Lung (tissue), 12 donors: ENCODE results near the gene SOX10. TPM values are rescaled to one million over a fixed set of nuclear protein-coding genes. Genes with fewer than 3 reads are reported as not detected.

ENCODE experiments used
- ATAC-seq: fragments of 200-7000 bp; cut with Tn5 transposase; one replicate; pipeline ENCODE4 v1.9.1; 2020; ENCODE audit warnings: moderate number of reproducible peaks; ENCODE audit not compliant: insufficient read depth, low FRiP score
- DNase-seq, 3 donors: peaks; one replicate each; pipeline ENCODE4 v3.0.0-alpha.2; 2013 to 2017
- H3K27ac ChIP-seq, 2 donors: one replicate each; pipeline ENCODE4 v1.5.1; 2013; ENCODE audit warnings: mild to moderate bottlenecking in 2 of 2, moderate library complexity in 2 of 2, control low read depth in 1 of 2, inconsistent platforms in 1 of 2, low read depth in 1 of 2, low read length in 1 of 2
- H3K27me3 ChIP-seq, 3 donors: one replicate each; pipeline ENCODE4 v1.5.1; 2013; ENCODE audit warnings: low read length in 2 of 3; ENCODE audit not compliant: control insufficient read depth in 3 of 3, insufficient read depth in 3 of 3
- H3K36me3 ChIP-seq, 4 donors: one replicate each; pipeline ENCODE4 v1.5.1; 2013; ENCODE audit warnings: low read length in 4 of 4, mild to moderate bottlenecking in 1 of 4, moderate library complexity in 1 of 4; ENCODE audit not compliant: control insufficient read depth in 4 of 4, insufficient read depth in 4 of 4
- H3K4me1 ChIP-seq, 5 donors: one replicate each; pipeline ENCODE4 v1.5.1; 2013; ENCODE audit warnings: low read length in 5 of 5, mild to moderate bottlenecking in 2 of 5, moderate library complexity in 1 of 5; ENCODE audit not compliant: control insufficient read depth in 5 of 5, insufficient read depth in 5 of 5
- H3K4me3 ChIP-seq: one replicate; pipeline ENCODE4 v1.5.1; 2013; ENCODE audit warnings: mild to moderate bottlenecking, control low read depth, moderate library complexity
- H3K9ac ChIP-seq, 2 donors: one replicate each; pipeline ENCODE4 v1.5.1; 2013; ENCODE audit warnings: low read length in 2 of 2, control low read depth in 1 of 2; ENCODE audit not compliant: insufficient read depth in 1 of 2
- H3K9me3 ChIP-seq, 4 donors: one replicate each; pipeline ENCODE4 v1.5.1; 2013; ENCODE audit warnings: low read length in 3 of 4, mild to moderate bottlenecking in 1 of 4, moderate library complexity in 1 of 4; ENCODE audit not compliant: control insufficient read depth in 4 of 4, insufficient read depth in 3 of 4
- WGBS, 2 donors: extraction: QIAGEN DNeasy Blood & Tissue Kit; methylation state at CpG; one replicate each; pipeline ENCODE4 v1.1.7; 2013; 5-methylcytosine and 5-hydroxymethylcytosine counted together
- polyA plus RNA-seq, 2 donors: library from polyadenylated mRNA; stranded (reverse); fragments of 200-250 nt; gene quantifications; one replicate each; pipeline ENCODE4 v1.2.1, GENCODE V29; 2013
- total RNA-seq, 2 donors: library from RNA; depleted of rRNA in 1 of 2; stranded (reverse); fragments of >200 nt in 1 of 2; gene quantifications; one replicate each; pipeline ENCODE4 v1.2.1, GENCODE V29; 2014 to 2021
- TF ChIP-seq, protein P1 (sequence below): IDR thresholded peaks from 2 replicates; pipeline ENCODE4 v1.5.1; 2012; ENCODE audit warnings: mild to moderate bottlenecking; ENCODE audit errors: control extremely low read depth, extremely low read depth
- donor health status: control.
- donor health status: control.
- donor health status: Bipolar disorder and iron deficiency.
- donor health status: healthy.
- donor health status: DM: yes; HTN: yes; CAD: no.

Gene SOX10
- total and polyA plus RNA-seq, 4 donors = 0.10 to 0.54 TPM; not detected in 2

DNA sequence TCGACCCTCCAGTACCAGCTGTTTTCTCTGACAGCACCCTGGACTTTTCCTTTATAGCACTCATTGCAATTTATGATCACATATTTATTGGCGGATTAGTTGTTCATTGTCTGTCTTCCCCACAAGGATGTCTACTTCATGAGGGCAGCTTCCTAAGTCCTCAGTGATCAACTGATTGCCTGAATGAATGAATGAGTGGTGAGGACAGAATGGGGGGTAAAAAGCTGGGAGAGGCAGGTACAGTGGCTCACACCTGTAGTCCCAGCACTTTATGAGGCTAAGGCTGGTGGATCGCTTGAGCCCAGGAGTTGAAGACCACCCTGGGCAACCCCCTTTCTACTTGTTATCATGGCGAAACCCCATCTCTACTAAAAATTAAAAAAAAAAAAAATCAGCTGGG lies 11.1 kb upstream of the SOX10 start:
- ATAC-seq (no peak), DNase-seq (no peak)
- Histone ChIP-seq H3K9ac (no peak overlapping the region), H3K9me3 (no peaks in the 10 kb centered on the region), H3K27me3 (no peaks in the 10 kb centered on the region), H3K36me3 (no peaks in the 10 kb centered on the region), H3K4me3 (no peak overlapping the region), H3K4me1 (peaks cover 0 to 2% (median 0%) of the 10 kb centered on the region in 5 donors), H3K27ac (no peak overlapping the region)
- 74 to 93% methylated on average over 4 of the region's 4 CpGs for WGBS, 2 donors
- TF ChIP-seq, protein P1, sequence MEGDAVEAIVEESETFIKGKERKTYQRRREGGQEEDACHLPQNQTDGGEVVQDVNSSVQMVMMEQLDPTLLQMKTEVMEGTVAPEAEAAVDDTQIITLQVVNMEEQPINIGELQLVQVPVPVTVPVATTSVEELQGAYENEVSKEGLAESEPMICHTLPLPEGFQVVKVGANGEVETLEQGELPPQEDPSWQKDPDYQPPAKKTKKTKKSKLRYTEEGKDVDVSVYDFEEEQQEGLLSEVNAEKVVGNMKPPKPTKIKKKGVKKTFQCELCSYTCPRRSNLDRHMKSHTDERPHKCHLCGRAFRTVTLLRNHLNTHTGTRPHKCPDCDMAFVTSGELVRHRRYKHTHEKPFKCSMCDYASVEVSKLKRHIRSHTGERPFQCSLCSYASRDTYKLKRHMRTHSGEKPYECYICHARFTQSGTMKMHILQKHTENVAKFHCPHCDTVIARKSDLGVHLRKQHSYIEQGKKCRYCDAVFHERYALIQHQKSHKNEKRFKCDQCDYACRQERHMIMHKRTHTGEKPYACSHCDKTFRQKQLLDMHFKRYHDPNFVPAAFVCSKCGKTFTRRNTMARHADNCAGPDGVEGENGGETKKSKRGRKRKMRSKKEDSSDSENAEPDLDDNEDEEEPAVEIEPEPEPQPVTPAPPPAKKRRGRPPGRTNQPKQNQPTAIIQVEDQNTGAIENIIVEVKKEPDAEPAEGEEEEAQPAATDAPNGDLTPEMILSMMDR = no peak

DNA sequence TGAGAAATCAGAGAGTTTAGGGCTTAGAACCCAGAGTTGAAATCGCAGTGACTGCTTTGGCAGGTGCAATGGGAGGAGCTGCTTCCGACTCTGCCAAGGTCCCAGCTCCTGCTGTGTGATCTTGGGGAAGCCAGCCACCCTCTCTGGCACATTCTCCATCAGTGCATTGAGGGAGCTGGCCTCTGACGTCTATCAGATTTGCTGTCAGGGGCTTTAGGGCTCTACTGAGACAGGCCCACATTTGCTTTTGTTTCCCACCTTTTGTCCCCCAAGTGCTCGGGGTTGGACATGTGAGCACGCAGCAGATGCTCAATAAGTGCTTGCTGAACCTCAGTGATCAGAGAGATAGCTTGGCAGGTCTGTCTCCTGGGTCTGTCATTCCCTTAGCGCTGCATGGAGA lies 10.6 kb upstream of the SOX10 start:
- Histone ChIP-seq H3K36me3 (no peaks in the 10 kb centered on the region), H3K27ac (no peak overlapping the region), H3K9ac (no peak overlapping the region), H3K4me3 (no peak overlapping the region), H3K27me3 (no peaks in the 10 kb centered on the region), H3K9me3 (no peaks in the 10 kb centered on the region), H3K4me1 (peaks cover 0 to 7% (median 0%) of the 10 kb centered on the region in 5 donors)
- WGBS, 2 donors = 91 to 94% methylated on average over 6 of the region's 6 CpGs
- TF ChIP-seq, protein P1 = no peak
- no peak for ATAC-seq
- DNase-seq = no peak

DNA sequence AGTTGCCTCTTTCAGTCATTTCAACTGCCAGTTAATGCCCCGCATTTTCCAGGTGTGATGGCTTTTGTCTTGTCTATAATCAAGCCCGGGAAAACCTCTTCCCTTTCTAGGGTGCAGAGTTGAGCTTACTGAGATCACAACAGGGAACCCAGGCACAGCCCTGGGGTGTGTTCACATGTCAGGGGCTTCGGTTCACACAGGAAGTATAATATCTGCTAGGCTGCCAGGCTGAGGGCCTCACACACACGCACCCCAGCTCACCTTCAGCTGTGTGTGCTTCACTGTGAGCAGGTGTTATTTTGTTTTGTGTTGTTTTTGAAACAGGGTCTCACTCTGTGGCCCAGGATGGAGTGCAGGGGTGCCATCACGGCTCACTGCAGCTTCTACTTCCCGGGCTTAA lies 9.7 kb upstream of the SOX10 start:
- TF ChIP-seq, protein P1 = no peak
- no peak overlapping the region for H3K27ac ChIP-seq
- no peaks in the 10 kb centered on the region for H3K27me3 ChIP-seq
- DNase-seq (no peak), ATAC-seq (no peak)
- 73 to 83% methylated on average over 6 of the region's 6 CpGs for WGBS, 2 donors
- H3K9me3 ChIP-seq = no peaks in the 10 kb centered on the region
- no peak overlapping the region for H3K9ac ChIP-seq
- H3K36me3 ChIP-seq = no peaks in the 10 kb centered on the region
- no peak overlapping the region for H3K4me3 ChIP-seq
- H3K4me1 ChIP-seq = peaks cover 0 to 11% (median 0%) of the 10 kb centered on the region in 5 donors

DNA sequence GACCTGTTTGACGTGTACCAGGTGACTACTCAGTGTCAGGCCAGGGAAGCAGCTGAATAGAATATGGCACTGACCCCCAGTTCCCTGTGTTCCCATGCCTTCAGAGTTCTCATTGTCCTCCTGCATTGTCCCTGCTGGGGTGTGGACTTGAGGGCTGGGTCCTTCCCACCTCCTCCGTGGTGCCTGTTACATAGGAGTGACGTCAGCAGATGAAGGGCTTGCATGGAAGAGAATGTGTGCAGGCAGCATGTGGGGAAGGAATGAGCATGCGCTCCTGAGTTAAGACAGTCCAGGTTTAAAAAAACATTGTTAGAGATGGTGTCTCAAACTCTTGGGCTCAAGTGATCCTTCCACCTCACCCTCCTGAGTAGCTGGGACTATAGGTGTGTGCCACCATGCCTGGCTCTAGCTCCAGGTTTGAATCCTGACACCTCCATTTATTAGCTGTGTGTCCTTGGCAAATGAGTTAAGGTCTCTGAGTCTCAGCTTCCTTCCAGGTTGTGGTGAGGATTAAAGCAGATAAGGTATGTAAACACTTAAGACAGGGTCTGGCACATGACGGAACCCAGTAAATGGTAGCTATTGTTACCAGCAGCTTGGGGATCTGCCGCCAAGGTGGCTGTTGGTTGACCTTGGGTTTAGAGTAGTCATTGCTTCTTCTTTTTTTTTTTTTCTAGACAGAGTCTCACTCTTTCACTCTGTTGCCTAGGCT lies 7.5 kb upstream of the SOX10 start:
- H3K27me3 ChIP-seq = no peaks in the 10 kb centered on the region
- H3K9ac ChIP-seq = no peak overlapping the region
- no peaks in the 10 kb centered on the region for H3K9me3 ChIP-seq
- peaks cover 0 to 11% (median 0%) of the 10 kb centered on the region in 5 donors for H3K4me1 ChIP-seq
- 71 to 75% methylated on average over 6 of the region's 6 CpGs for WGBS, 2 donors
- H3K4me3 ChIP-seq = no peak overlapping the region
- TF ChIP-seq, protein P1 = no peak
- no peak overlapping the region for H3K27ac ChIP-seq
- ATAC-seq (no peak), DNase-seq (no peak)
- peaks cover 0 to 1% (median 0%) of the 10 kb centered on the region in 4 donors for H3K36me3 ChIP-seq
